IMR-90 (cell line): Measurements from ENCODE around the gene KLHDC7B. TPM values are rescaled to one million over a fixed set of nuclear protein-coding genes. Genes with fewer than 3 reads are reported as not detected.

ENCODE experiments used
- ATAC-seq: fragments of 200-7000 bp; cut with Tn5 transposase; 2 replicates; pipeline ENCODE4 v1.9.1; 2020; ENCODE audit warnings: low read depth, mild to moderate bottlenecking, moderate library complexity
- BruUV-seq: library from RNA; stranded (reverse); fragments of 400-500 nt; replicated peaks from 2 replicates; lab custom pipeline; 2021; lab: Mats Ljungman, UMichigan
- CTCF ChIA-PET: fragments of 300-600 bp; formaldehyde crosslinking; extraction: SDS; loops from one replicate; lab custom pipeline; 2021; ENCODE audit warnings: antibody characterized with exemption; lab: Yijun Ruan, JAX
- POLR2A ChIA-PET: fragments of 300-600 bp; sonication (Branson Sonifier 250); formaldehyde crosslinking; loops from one replicate; lab custom pipeline; 2022; ENCODE audit warnings: antibody characterized with exemption; ENCODE audit not compliant: unreplicated experiment; lab: Charles Lee
- DNase-seq: peaks from one replicate; pipeline ENCODE4 v3.0.0; 2013
- H2AFZ ChIP-seq: replicated peaks from 2 replicates; pipeline ENCODE3; 2013; ENCODE audit warnings: low read length, mild to moderate bottlenecking; ENCODE audit not compliant: poor library complexity
- H2AK5ac ChIP-seq: 2 replicates; pipeline ENCODE4 v1.6.1; 2013; ENCODE audit warnings: low read depth, low read length, inconsistent platforms
- H2AK9ac ChIP-seq: replicated peaks from 2 replicates; pipeline ENCODE3; 2013; ENCODE audit warnings: mild to moderate bottlenecking, low read depth, low read length, moderate library complexity; ENCODE audit not compliant: poor library complexity
- H2BK120ac ChIP-seq: 2 replicates; pipeline ENCODE4 v1.6.1; 2013; ENCODE audit warnings: low read depth, low read length, inconsistent platforms
- H2BK15ac ChIP-seq: 3 replicates; pipeline ENCODE4 v1.6.1; 2013; ENCODE audit warnings: low read depth, low read length, inconsistent platforms
- H2BK20ac ChIP-seq: 2 replicates; pipeline ENCODE4 v1.6.1; 2013; ENCODE audit warnings: low read depth, mild to moderate bottlenecking, inconsistent platforms, low read length, moderate library complexity
- H2BK5ac ChIP-seq: 2 replicates; pipeline ENCODE4 v1.6.1; 2013; ENCODE audit warnings: mild to moderate bottlenecking, low read depth, low read length, inconsistent platforms; ENCODE audit not compliant: poor library complexity, severe bottlenecking
- H3K14ac ChIP-seq: replicated peaks from 2 replicates; pipeline ENCODE4 v1.6.1; 2013; ENCODE audit warnings: low read depth, low read length, inconsistent platforms
- H3K18ac ChIP-seq: 2 replicates; pipeline ENCODE4 v1.6.1; 2013; ENCODE audit warnings: low read depth, low read length, control low read depth
- H3K23ac ChIP-seq: 2 replicates; pipeline ENCODE4 v1.6.1; 2013; ENCODE audit warnings: low read depth, low read length, inconsistent platforms
- H3K27ac ChIP-seq: 2 replicates; pipeline ENCODE4 v1.5.1; 2013; ENCODE audit warnings: mild to moderate bottlenecking, control low read depth, low read length; ENCODE audit not compliant: insufficient read depth
- H3K27me3 ChIP-seq: 2 replicates; pipeline ENCODE4 v1.6.1; 2013; ENCODE audit warnings: low read length; ENCODE audit not compliant: control insufficient read depth, insufficient read depth
- H3K36me3 ChIP-seq: 2 replicates; pipeline ENCODE4 v1.6.1; 2013; ENCODE audit warnings: low read length, mixed read lengths; ENCODE audit not compliant: control insufficient read depth, insufficient read depth
- H3K4ac ChIP-seq: 2 replicates; pipeline ENCODE4 v1.6.1; 2013; ENCODE audit warnings: low read depth, low read length, inconsistent platforms
- H3K4me1 ChIP-seq: 2 replicates; pipeline ENCODE4 v1.6.1; 2013; ENCODE audit warnings: low read length, mixed read lengths; ENCODE audit not compliant: control insufficient read depth, insufficient read depth
- H3K4me2 ChIP-seq: 2 replicates; pipeline ENCODE4 v1.6.1; 2013; ENCODE audit warnings: low read depth, mild to moderate bottlenecking, control low read depth, low read length, moderate library complexity
- H3K4me3 ChIP-seq: 2 replicates; pipeline ENCODE4 v1.5.1; 2013; ENCODE audit warnings: low read depth, mild to moderate bottlenecking, control low read depth, low read length, moderate library complexity; ENCODE audit not compliant: insufficient read depth
- H3K56ac ChIP-seq: 2 replicates; pipeline ENCODE4 v1.6.1; 2013; ENCODE audit warnings: low read length, inconsistent platforms; ENCODE audit not compliant: insufficient read depth; ENCODE audit errors: extremely low read depth
- H3K79me1 ChIP-seq, 2 experiments: 2 replicates each; pipeline ENCODE4 v1.6.1; 2013; ENCODE audit warnings: low read length in 2 of 2, inconsistent platforms in 1 of 2, low read depth in 1 of 2
- H3K9ac ChIP-seq: 2 replicates; pipeline ENCODE4 v1.6.1; 2013; ENCODE audit warnings: low read depth, low read length, control low read depth
- H3K9me1 ChIP-seq: 2 replicates; pipeline ENCODE4 v1.6.1; 2013; ENCODE audit warnings: low read length, inconsistent platforms; ENCODE audit not compliant: insufficient read depth
- H3K9me3 ChIP-seq: 2 replicates; pipeline ENCODE4 v1.6.1; 2013; ENCODE audit warnings: low read length; ENCODE audit not compliant: control insufficient read depth, insufficient read depth
- H4K20me1 ChIP-seq: 2 replicates; pipeline ENCODE4 v1.6.1; 2013; ENCODE audit warnings: low read length, inconsistent platforms; ENCODE audit not compliant: insufficient read depth
- H4K5ac ChIP-seq: 2 replicates; pipeline ENCODE4 v1.6.1; 2013; ENCODE audit warnings: mild to moderate bottlenecking, low read depth, low read length, control low read depth
- H4K8ac ChIP-seq, 2 experiments: 2 replicates each; pipeline ENCODE4 v1.6.1; 2013; ENCODE audit warnings: low read depth in 2 of 2, low read length in 2 of 2, control low read depth in 1 of 2, inconsistent platforms in 1 of 2
- H4K91ac ChIP-seq: 2 replicates; pipeline ENCODE4 v1.6.1; 2013; ENCODE audit warnings: low read depth, low read length, inconsistent platforms; ENCODE audit not compliant: insufficient read depth
- BHLHE40 ChIP-seq: fragments of 150-350 bp; IDR thresholded peaks from 2 replicates; pipeline ENCODE4 v1.6.1; 2016; ENCODE audit warnings: mild to moderate bottlenecking, low read depth, low read length
- CEBPB ChIP-seq: IDR thresholded peaks from 2 replicates; pipeline ENCODE4 v1.6.1; 2012; ENCODE audit warnings: low read depth, low read length, improper control_type of control experiment
- CHD1 ChIP-seq: IDR thresholded peaks from 2 replicates; pipeline ENCODE4 v1.6.1; 2012; ENCODE audit warnings: low read depth, low read length, improper control_type of control experiment
- ELK1 ChIP-seq: fragments of 150-350 bp; IDR thresholded peaks from 2 replicates; pipeline ENCODE4 v1.6.1; 2016; ENCODE audit warnings: low read depth, mild to moderate bottlenecking, low read length, moderate library complexity, borderline replicate concordance
- FOS ChIP-seq: fragments of 150-350 bp; IDR thresholded peaks from 2 replicates; pipeline ENCODE4 v1.6.1; 2016; ENCODE audit warnings: low read depth, low read length
- MAFK ChIP-seq: IDR thresholded peaks from 2 replicates; pipeline ENCODE4 v1.6.1; 2012; ENCODE audit warnings: low read depth, low read length, improper control_type of control experiment
- MXI1 ChIP-seq: IDR thresholded peaks from 2 replicates; pipeline ENCODE4 v1.6.1; 2012; ENCODE audit warnings: low read depth, mild to moderate bottlenecking, low read length, moderate library complexity, borderline replicate concordance
- NFE2L2 ChIP-seq: fragments of 150-350 bp; IDR thresholded peaks from 2 replicates; pipeline ENCODE4 v1.6.1; 2016; ENCODE audit warnings: low read depth, mild to moderate bottlenecking, low read length
- RCOR1 ChIP-seq: IDR thresholded peaks from 2 replicates; pipeline ENCODE4 v1.6.1; 2012; ENCODE audit warnings: mild to moderate bottlenecking, low read length, improper control_type of control experiment; ENCODE audit not compliant: insufficient replicate concordance
- RFX5 ChIP-seq: IDR thresholded peaks from 2 replicates; pipeline ENCODE4 v1.8.0; 2012; ENCODE audit warnings: low read depth, mild to moderate bottlenecking, low read length, moderate library complexity
- SMC3 ChIP-seq: fragments of 150-350 bp; IDR thresholded peaks from 2 replicates; pipeline ENCODE4 v1.6.1; 2016; ENCODE audit warnings: low read depth, mild to moderate bottlenecking, antibody characterized with exemption, low read length, moderate library complexity
- USF2 ChIP-seq: fragments of 150-350 bp; IDR thresholded peaks from 2 replicates; pipeline ENCODE4 v1.6.1; 2017; ENCODE audit warnings: mild to moderate bottlenecking, antibody characterized with exemption, low read length, low read depth
- WGBS, 2 experiments: methylation state at CpG; one replicate each; pipeline versions ENCODE4 v1.1.5 to v1.1.7; 2013; ENCODE audit warnings: missing lambda C conversion rate in 2 of 2; ENCODE audit not compliant: insufficient read length in 1 of 2; ENCODE audit errors: extremely low coverage in 2 of 2; 5-methylcytosine and 5-hydroxymethylcytosine counted together
- dilution Hi-C: fragments of 300-500 bp; cut with HindIII; formaldehyde crosslinking; loops from one replicate; pipeline ENCODE4 v1.14.3; 2018; ENCODE audit warnings: low sequenced_read_pairs; ENCODE audit not compliant: unreplicated experiment
- in situ Hi-C: fragments of 300-500 bp; cut with MboI; formaldehyde crosslinking; loops from 3 replicates; pipeline ENCODE4 v1.14.3; 2019; ENCODE audit warnings: low sequenced_read_pairs, inconsistent platforms, mixed read lengths
- intact Hi-C: fragments of 100-400 bp; cut with micrococcal nuclease; formaldehyde crosslinking; loops from 2 replicates; pipeline ENCODE4 v1.10.0; 2022
- polyA plus RNA-seq, 3 experiments: library from polyadenylated mRNA; depleted of rRNA; stranded (reverse); fragments of >200 nt; gene quantifications; 2 replicates each; pipeline ENCODE4 v1.2.3, GENCODE V29; 2012; ENCODE audit warnings: low replicate concordance in 1 of 3
- total RNA-seq: library from RNA; depleted of rRNA; stranded (reverse); fragments of >200 nt; gene quantifications from 2 replicates; pipeline ENCODE4 v1.2.3, GENCODE V29; 2012

The KLHDC7B gene
- total and polyA plus RNA-seq, 2 of the 4 experiments (the other 2 are of a cell fraction), result 0.05 TPM; not detected in 1

GRCh38 chr22:50505276-50505775 lies 40.4 kb upstream of the KLHDC7B start (continued):
- no peak for TF ChIP-seq ELK1
- TF ChIP-seq CHD1, result no peak

GRCh38 chr22:50505776-50506610 lies 39.7 kb upstream of the KLHDC7B start:
- Histone ChIP-seq H4K20me1 (no peaks in the 10 kb centered on the region; the same call in 1 of the 2 replicates), H3K4ac (no peak overlapping the region), H3K4me3 (peak overlapping the region; percentile 100; the same call in 1 of the 2 replicates), H3K9me3 (no peaks in the 10 kb centered on the region), H3K14ac (no peak overlapping the region), H4K5ac (no peak overlapping the region), H4K8ac (no peak overlapping the region), H4K91ac (no peak overlapping the region), H2BK20ac (no peak overlapping the region), H3K23ac (no peak overlapping the region), H3K56ac (no peak overlapping the region), H3K36me3 (peaks cover 28% of the 10 kb centered on the region), H2AFZ (peak overlapping the region; percentile 5), H2BK5ac (no peak overlapping the region), H2BK120ac (no peak overlapping the region), H2BK15ac (no peak overlapping the region), H3K4me2 (peak overlapping the region; percentile 87; the same call in 1 of the 2 replicates), H3K27me3 (no peaks in the 10 kb centered on the region), H3K9me1 (no peaks in the 10 kb centered on the region), H3K18ac (no peak overlapping the region), H2AK5ac (no peak overlapping the region), H3K4me1 (peaks cover 4% of the 10 kb centered on the region), H2AK9ac (peak overlapping the region; percentile 100), H3K9ac (no peak overlapping the region), H3K27ac (no peak overlapping the region; the same call in 1 of the 2 replicates), H3K79me1 (peaks cover 8 to 49% of the 10 kb centered on the region in 2 experiments)
- POLR2A ChIA-PET, result no interaction called here
- ATAC-seq (no peak), DNase-seq (no peak)
- CTCF ChIA-PET, result no interaction called here
- intact Hi-C loops (no loop called here), dilution Hi-C loops (no loop called here), in situ Hi-C loops (no loop called here)
- no TSS peak for BruUV-seq
- 98% methylated on average over 23 of the region's 41 CpGs; no CpG with 5 or more reads in 1 of the 2 experiments for WGBS, 2 experiments
- TF ChIP-seq FOS (no peak), MAFK (no peak), SMC3 (no peak), NFE2L2 (no peak), MXI1 (no peak), ELK1 (no peak), RCOR1 (no peak), CEBPB (no peak), BHLHE40 (no peak), RFX5 (no peak), USF2 (no peak)
